HepG2 (cell line): ENCODE measurements around the gene OR10H1. TPM values are rescaled to one million over a fixed set of nuclear protein-coding genes. Genes with fewer than 3 reads are reported as not detected.

Source experiments
- ATAC-seq: fragments of 200-7000 bp; cut with Tn5 transposase; 3 replicates; pipeline ENCODE4 v1.9.1; 2020; ENCODE audit warnings: mild to moderate bottlenecking, moderate library complexity
- BruUV-seq: library from RNA; stranded (reverse); fragments of 400-500 nt; replicated peaks from 2 replicates; lab custom pipeline; 2021; lab: Mats Ljungman, UMichigan
- CTCF ChIA-PET: fragments of 300-600 bp; formaldehyde crosslinking; extraction: SDS; loops from one replicate; lab custom pipeline; 2021; ENCODE audit warnings: low total read pairs, inconsistent platforms, low intra/inter-chr PET ratio; lab: Yijun Ruan, JAX
- POLR2A ChIA-PET: fragments of 350-600 bp; sonication (Branson Sonifier 250); formaldehyde crosslinking; loops from one replicate; lab custom pipeline; 2020; ENCODE audit warnings: antibody characterized with exemption, inconsistent platforms; lab: Yijun Ruan, JAX
- DNase-seq: peaks from one replicate; pipeline ENCODE4 v3.0.0-alpha.2; 2015; ENCODE audit warnings: low spot score
- FAIRE-seq: peaks from 3 replicates; lab custom pipeline; 2011; peaks lifted over from hg19 to GRCh38; lab: Jason Lieb, UNC
- H2AFZ ChIP-seq: one replicate; pipeline ENCODE4 v1.6.1; 2011; ENCODE audit warnings: low read length, inconsistent platforms
- H3K27ac ChIP-seq: fragments of 300-600 bp; 3 replicates; pipeline ENCODE4 v1.8.0; 2011; ENCODE audit warnings: mixed run types, mild to moderate bottlenecking, mixed read lengths, low read length, inconsistent platforms; ENCODE audit not compliant: insufficient read depth; ENCODE audit errors: extremely low read length
- H3K27me3 ChIP-seq, 2 experiments: fragments of 200-600 bp in 1 of 2; 2 replicates in 1 of 2; 3 replicates in 1 of 2; pipeline versions ENCODE4 v1.6.0 to v1.8.0; 2011; ENCODE audit warnings: low read length in 2 of 2, mild to moderate bottlenecking in 2 of 2, moderate library complexity in 2 of 2, inconsistent platforms in 1 of 2; ENCODE audit not compliant: insufficient read depth in 2 of 2, control insufficient read depth in 1 of 2
- H3K36me3 ChIP-seq, 2 experiments: fragments of 200-600 bp in 1 of 2; replicated peaks in 1 of 2; 2 replicates in 1 of 2; 3 replicates in 1 of 2; pipeline versions ENCODE4 v1.5.1 to v1.8.0; 2011; ENCODE audit warnings: low read length in 2 of 2, inconsistent platforms in 1 of 2; ENCODE audit not compliant: insufficient read depth in 2 of 2, control insufficient read depth in 1 of 2
- H3K4me1 ChIP-seq: 2 replicates; pipeline ENCODE4 v1.5.1; 2012; ENCODE audit warnings: low read length, inconsistent platforms; ENCODE audit not compliant: insufficient read depth
- H3K4me2 ChIP-seq: 2 replicates; pipeline ENCODE4 v1.6.0; 2011; ENCODE audit warnings: low read depth, low read length, inconsistent platforms
- H3K4me3 ChIP-seq, 3 experiments: fragments of 200-600 bp in 1 of 3; sonication (generic), shearing (Covaris generic) in 1 of 3; replicated peaks in 1 of 3; 2 replicates each; pipeline ENCODE4 v1.5.1; 2011 to 2016; ENCODE audit warnings: low read length in 3 of 3, inconsistent platforms in 2 of 3, low read depth in 2 of 3, mild to moderate bottlenecking in 2 of 3, control low read depth in 1 of 3, mixed read lengths in 1 of 3; ENCODE audit not compliant: insufficient read depth in 1 of 3
- H3K79me2 ChIP-seq: one replicate; pipeline ENCODE4 v1.6.1; 2011; ENCODE audit warnings: low read length, inconsistent platforms; ENCODE audit not compliant: insufficient read depth
- H3K9ac ChIP-seq: 2 replicates; pipeline ENCODE4 v1.6.0; 2011; ENCODE audit warnings: mild to moderate bottlenecking, low read depth, low read length, inconsistent platforms; ENCODE audit not compliant: insufficient read depth
- H3K9me3 ChIP-seq: 2 replicates; pipeline ENCODE4 v1.5.1; 2012; ENCODE audit warnings: mild to moderate bottlenecking, low read length
- H4K20me1 ChIP-seq: 2 replicates; pipeline ENCODE4 v1.6.0; 2011; ENCODE audit warnings: inconsistent platforms, mild to moderate bottlenecking, low read length, moderate library complexity; ENCODE audit not compliant: insufficient read depth
- GATAD2A ChIP-seq: IDR thresholded peaks from 2 replicates; pipeline ENCODE4 v1.6.1; 2016
- MAFG ChIP-seq: sonication (generic); formaldehyde crosslinking; IDR thresholded peaks from 2 replicates; pipeline ENCODE4 v1.5.1; 2020; ENCODE audit warnings: mild to moderate bottlenecking, missing genetic modification reagents
- NR2F1 ChIP-seq, 2 experiments: fragments of 450-650 bp in 1 of 2; formaldehyde crosslinking in 1 of 2; IDR thresholded peaks; 2 replicates each; pipeline versions ENCODE4 v1.5.0 to v1.6.1; 2016 to 2020; ENCODE audit warnings: mild to moderate bottlenecking in 1 of 2, missing compliant biosample characterization in 1 of 2, missing genetic modification reagents in 1 of 2, moderate library complexity in 1 of 2
- ZKSCAN1 ChIP-seq: fragments of 150-350 bp; IDR thresholded peaks from 2 replicates; pipeline ENCODE4 v1.6.1; 2014; ENCODE audit warnings: low read length
- ZMYM4 ChIP-seq: sonication (generic); formaldehyde crosslinking; IDR thresholded peaks from 2 replicates; pipeline ENCODE4 v1.8.1; 2023; ENCODE audit warnings: mild to moderate bottlenecking, missing genetic modification reagents
- ZNF431 ChIP-seq: sonication (generic); formaldehyde crosslinking; IDR thresholded peaks from 2 replicates; pipeline ENCODE4 v1.9.0; 2022; ENCODE audit warnings: missing genetic modification reagents, low read depth, mild to moderate bottlenecking, borderline replicate concordance
- ZNF772 ChIP-seq: sonication (generic); formaldehyde crosslinking; IDR thresholded peaks from 2 replicates; pipeline ENCODE4 v1.5.0; 2020; ENCODE audit warnings: mild to moderate bottlenecking, missing genetic modification reagents
- WGBS: methylation state at CpG from one replicate; pipeline ENCODE4 v1.1.6; 2017; ENCODE audit warnings: low lambda C conversion rate; 5-methylcytosine and 5-hydroxymethylcytosine counted together
- in situ Hi-C: cut with HindIII; loops from 2 replicates; pipeline ENCODE4 v1.10.0; 2017; ENCODE audit warnings: low pct_unique_long_range_greater_than_20kb; ENCODE audit not compliant: extremely low pct_ligation_motif_present
- intact Hi-C: fragments of 100-400 bp; cut with micrococcal nuclease; formaldehyde crosslinking; loops from one replicate; pipeline ENCODE4 v1.10.0; 2022; ENCODE audit not compliant: unreplicated experiment
- polyA plus RNA-seq, 8 experiments: library from polyadenylated mRNA; depleted of rRNA in 3 of 8; stranded (reverse) in 7 of 8; unstranded in 1 of 8; fragments of >200 nt; fragmentation: Illumina TruSeq in 4 of 8; extraction: Trizol in 4 of 8; gene quantifications; 2 replicates each; pipeline versions ENCODE4 v1.2.1 to v1.2.3, GENCODE V29; 2011 to 2016; ENCODE audit warnings: low read depth in 4 of 8, missing spikeins in 1 of 8, mixed read lengths in 1 of 8; ENCODE audit not compliant: insufficient read depth in 1 of 8
- total RNA-seq, 5 experiments: library from RNA; depleted of rRNA; stranded (reverse); fragments of >200 nt; fragmentation: Illumina TruSeq; extraction: Trizol; gene quantifications; 2 replicates each; pipeline ENCODE4 v1.2.3, GENCODE V29; 2016; ENCODE audit warnings: low read depth in 1 of 5
- TF ChIP-seq, protein P1 (sequence below): sonication (generic); formaldehyde crosslinking; IDR thresholded peaks from 2 replicates; pipeline ENCODE4 v1.4.0; 2020; ENCODE audit warnings: missing genetic modification reagents, borderline replicate concordance
- TF ChIP-seq, protein P2 (sequence below): sonication (generic); formaldehyde crosslinking; IDR thresholded peaks from 2 replicates; pipeline ENCODE4 v1.5.0; 2020; ENCODE audit warnings: mild to moderate bottlenecking, missing genetic modification reagents
- TF ChIP-seq, protein P3 (sequence below): sonication (generic); formaldehyde crosslinking; IDR thresholded peaks from 2 replicates; pipeline ENCODE4 v1.5.0; 2020; ENCODE audit warnings: mild to moderate bottlenecking, missing genetic modification reagents, moderate library complexity
- TF ChIP-seq, protein P4 (sequence below): IDR thresholded peaks from 2 replicates; pipeline ENCODE4 v1.6.1; 2018; ENCODE audit warnings: missing genetic modification reagents, mild to moderate bottlenecking, missing compliant biosample characterization

OR10H1 gene
- total and polyA plus RNA-seq, 2 of the 13 experiments (the other 11 are each of a cell fraction or from before 2014, with no cell fraction given) = not detected

DNA sequence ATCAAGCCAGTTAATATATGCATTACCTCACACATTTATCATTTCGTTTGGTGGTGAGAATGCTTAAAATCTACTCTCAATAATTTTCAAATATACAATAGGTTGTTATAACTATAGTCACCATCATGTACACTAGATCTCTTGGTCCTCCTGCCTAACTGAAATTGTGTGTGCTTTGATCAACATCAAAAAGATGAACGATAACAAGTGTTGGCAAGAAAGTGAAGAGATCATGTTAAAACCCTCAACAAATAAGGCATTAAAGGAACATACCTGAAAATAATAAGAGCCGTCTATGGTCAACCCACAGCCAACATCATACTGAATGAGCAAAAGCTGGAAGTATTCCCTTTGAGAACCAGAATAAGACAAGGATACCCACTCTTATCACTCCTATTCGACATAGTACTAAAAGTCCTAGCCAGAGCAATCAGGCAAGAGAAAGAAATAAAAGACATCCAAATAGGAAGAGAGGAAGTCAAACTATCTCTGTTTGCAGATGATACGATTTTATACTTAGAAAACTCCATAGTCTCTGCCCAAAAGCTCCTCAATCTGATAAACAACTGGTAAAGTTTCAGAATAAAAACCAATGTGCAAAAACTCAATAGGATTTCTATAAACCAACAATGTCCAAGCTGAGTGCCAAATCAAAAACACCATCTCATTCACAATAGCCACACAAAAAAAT, 27.9 kb upstream of the OR10H1 start (continued):
- TF ChIP-seq, protein P1, sequence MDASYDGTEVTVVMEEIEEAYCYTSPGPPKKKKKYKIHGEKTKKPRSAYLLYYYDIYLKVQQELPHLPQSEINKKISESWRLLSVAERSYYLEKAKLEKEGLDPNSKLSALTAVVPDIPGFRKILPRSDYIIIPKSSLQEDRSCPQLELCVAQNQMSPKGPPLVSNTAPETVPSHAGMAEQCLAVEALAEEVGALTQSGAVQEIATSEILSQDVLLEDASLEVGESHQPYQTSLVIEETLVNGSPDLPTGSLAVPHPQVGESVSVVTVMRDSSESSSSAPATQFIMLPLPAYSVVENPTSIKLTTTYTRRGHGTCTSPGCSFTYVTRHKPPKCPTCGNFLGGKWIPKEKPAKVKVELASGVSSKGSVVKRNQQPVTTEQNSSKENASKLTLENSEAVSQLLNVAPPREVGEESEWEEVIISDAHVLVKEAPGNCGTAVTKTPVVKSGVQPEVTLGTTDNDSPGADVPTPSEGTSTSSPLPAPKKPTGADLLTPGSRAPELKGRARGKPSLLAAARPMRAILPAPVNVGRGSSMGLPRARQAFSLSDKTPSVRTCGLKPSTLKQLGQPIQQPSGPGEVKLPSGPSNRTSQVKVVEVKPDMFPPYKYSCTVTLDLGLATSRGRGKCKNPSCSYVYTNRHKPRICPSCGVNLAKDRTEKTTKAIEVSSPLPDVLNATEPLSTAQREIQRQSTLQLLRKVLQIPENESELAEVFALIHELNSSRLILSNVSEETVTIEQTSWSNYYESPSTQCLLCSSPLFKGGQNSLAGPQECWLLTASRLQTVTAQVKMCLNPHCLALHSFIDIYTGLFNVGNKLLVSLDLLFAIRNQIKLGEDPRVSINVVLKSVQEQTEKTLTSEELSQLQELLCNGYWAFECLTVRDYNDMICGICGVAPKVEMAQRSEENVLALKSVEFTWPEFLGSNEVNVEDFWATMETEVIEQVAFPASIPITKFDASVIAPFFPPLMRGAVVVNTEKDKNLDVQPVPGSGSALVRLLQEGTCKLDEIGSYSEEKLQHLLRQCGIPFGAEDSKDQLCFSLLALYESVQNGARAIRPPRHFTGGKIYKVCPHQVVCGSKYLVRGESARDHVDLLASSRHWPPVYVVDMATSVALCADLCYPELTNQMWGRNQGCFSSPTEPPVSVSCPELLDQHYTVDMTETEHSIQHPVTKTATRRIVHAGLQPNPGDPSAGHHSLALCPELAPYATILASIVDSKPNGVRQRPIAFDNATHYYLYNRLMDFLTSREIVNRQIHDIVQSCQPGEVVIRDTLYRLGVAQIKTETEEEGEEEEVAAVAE (CRISPR knock-in tag) = no peak
- TF ChIP-seq ZNF431 (CRISPR knock-in tag) (no peak), MAFG (CRISPR knock-in tag) (no peak), GATAD2A (no peak)
- TF ChIP-seq, protein P2, sequence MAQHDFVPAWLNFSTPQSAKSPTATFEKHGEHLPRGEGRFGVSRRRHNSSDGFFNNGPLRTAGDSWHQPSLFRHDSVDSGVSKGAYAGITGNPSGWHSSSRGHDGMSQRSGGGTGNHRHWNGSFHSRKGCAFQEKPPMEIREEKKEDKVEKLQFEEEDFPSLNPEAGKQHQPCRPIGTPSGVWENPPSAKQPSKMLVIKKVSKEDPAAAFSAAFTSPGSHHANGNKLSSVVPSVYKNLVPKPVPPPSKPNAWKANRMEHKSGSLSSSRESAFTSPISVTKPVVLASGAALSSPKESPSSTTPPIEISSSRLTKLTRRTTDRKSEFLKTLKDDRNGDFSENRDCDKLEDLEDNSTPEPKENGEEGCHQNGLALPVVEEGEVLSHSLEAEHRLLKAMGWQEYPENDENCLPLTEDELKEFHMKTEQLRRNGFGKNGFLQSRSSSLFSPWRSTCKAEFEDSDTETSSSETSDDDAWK (CRISPR knock-in tag) = no peak

DNA sequence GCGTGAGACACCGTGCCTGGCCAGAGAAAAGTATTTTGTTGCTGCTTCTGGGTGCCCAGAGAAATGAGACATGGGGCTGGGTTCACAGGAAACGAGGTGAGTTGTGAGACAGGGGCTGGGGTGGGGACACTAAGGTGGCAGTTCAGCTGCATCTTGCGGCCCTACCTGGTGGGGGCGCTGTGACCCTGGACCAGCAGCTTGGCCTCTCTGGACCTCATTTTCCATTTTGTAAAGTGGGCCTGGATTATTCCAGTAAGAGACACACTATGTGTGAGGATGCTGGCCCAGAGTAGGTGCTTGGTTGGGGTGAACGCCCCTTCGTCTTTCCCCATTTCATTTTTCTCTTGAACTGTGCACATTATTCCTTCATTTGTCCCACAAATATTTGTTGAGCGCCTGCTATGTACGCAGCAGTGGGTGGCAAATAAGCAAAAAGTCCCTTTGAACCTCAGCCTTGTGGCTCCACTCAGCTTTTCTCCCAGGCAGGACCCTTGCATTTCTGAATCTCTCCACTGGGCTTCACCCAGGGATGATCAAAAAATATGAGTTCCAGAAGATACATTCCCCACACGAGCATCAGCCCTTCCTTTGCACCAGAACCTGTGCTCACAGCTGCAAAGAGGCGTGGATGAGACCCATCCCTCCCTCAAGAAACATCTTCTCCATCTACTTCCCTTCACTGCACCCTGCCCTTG, 26.6 kb upstream of the OR10H1 start:
- Histone ChIP-seq H3K9ac (no peak overlapping the region), H3K4me3 (no peak overlapping the region), H3K79me2 (no peaks in the 10 kb centered on the region), H3K9me3 (no peaks in the 10 kb centered on the region), H3K27ac (no peak overlapping the region), H4K20me1 (no peaks in the 10 kb centered on the region), H2AFZ (no peak overlapping the region), H3K4me1 (no peaks in the 10 kb centered on the region), H3K4me2 (no peak overlapping the region), H3K27me3 (peaks cover 0 to 5% of the 10 kb centered on the region in 2 experiments; a peak in 3 of 5 replicates), H3K36me3 (no peaks in the 10 kb centered on the region)
- in situ Hi-C loops (no loop called here), intact Hi-C loops (no loop called here)
- CTCF ChIA-PET = no interaction called here
- BruUV-seq = no TSS peak
- POLR2A ChIA-PET = no interaction called here
- no peak for DNase-seq
- peak; percentile 58 for ATAC-seq
- 25% methylated on average over 11 of the region's 11 CpGs for WGBS
- no peak for FAIRE-seq
- no peak for TF ChIP-seq NR2F1 (CRISPR knock-in tag; IDR thresholded peaks at IDR 0.05)
- TF ChIP-seq ZKSCAN1 = peak; percentile 85
- TF ChIP-seq, protein P3, sequence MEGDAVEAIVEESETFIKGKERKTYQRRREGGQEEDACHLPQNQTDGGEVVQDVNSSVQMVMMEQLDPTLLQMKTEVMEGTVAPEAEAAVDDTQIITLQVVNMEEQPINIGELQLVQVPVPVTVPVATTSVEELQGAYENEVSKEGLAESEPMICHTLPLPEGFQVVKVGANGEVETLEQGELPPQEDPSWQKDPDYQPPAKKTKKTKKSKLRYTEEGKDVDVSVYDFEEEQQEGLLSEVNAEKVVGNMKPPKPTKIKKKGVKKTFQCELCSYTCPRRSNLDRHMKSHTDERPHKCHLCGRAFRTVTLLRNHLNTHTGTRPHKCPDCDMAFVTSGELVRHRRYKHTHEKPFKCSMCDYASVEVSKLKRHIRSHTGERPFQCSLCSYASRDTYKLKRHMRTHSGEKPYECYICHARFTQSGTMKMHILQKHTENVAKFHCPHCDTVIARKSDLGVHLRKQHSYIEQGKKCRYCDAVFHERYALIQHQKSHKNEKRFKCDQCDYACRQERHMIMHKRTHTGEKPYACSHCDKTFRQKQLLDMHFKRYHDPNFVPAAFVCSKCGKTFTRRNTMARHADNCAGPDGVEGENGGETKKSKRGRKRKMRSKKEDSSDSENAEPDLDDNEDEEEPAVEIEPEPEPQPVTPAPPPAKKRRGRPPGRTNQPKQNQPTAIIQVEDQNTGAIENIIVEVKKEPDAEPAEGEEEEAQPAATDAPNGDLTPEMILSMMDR (CRISPR knock-in tag) = peak; percentile 40
- TF ChIP-seq ZNF772 (CRISPR knock-in tag) = no peak
- TF ChIP-seq ZMYM4 (CRISPR knock-in tag) = no peak
- TF ChIP-seq, protein P4, sequence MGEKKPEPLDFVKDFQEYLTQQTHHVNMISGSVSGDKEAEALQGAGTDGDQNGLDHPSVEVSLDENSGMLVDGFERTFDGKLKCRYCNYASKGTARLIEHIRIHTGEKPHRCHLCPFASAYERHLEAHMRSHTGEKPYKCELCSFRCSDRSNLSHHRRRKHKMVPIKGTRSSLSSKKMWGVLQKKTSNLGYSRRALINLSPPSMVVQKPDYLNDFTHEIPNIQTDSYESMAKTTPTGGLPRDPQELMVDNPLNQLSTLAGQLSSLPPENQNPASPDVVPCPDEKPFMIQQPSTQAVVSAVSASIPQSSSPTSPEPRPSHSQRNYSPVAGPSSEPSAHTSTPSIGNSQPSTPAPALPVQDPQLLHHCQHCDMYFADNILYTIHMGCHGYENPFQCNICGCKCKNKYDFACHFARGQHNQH = no peak
